CD4-positive, alpha-beta T cell (primary cell): ENCODE results near the gene MYBPHL. TPM values are rescaled to one million over a fixed set of nuclear protein-coding genes. Genes with fewer than 3 reads are reported as not detected.

Source experiments
- ATAC-seq: fragments of 200-7000 bp; cut with Tn5 transposase; one replicate; pipeline ENCODE4 v1.10.0; 2022; ENCODE audit warnings: mild to moderate bottlenecking; ENCODE audit not compliant: poor library complexity
- CTCF ChIA-PET: fragments of 350-600 bp; sonication (Branson Sonifier 250); formaldehyde crosslinking; loops from one replicate; lab custom pipeline; 2021; ENCODE audit warnings: antibody characterized with exemption, inconsistent platforms; lab: Charles Lee
- POLR2A ChIA-PET: fragments of 350-600 bp; sonication (Branson Sonifier 250); formaldehyde crosslinking; loops from one replicate; lab custom pipeline; 2021; ENCODE audit warnings: antibody characterized with exemption, inconsistent platforms; lab: Charles Lee
- DNase-seq, 14 experiments: peaks; one replicate each; pipeline ENCODE4 v3.0.0-alpha.2; 2013 to 2020; ENCODE audit warnings: mixed read lengths in 2 of 14
- H3K27ac ChIP-seq, 2 donors: one replicate each; pipeline versions ENCODE4 v1.5.1 to v1.7.0; 2013; ENCODE audit warnings: low read length in 2 of 2, low read depth in 1 of 2, mild to moderate bottlenecking in 1 of 2
- H3K27me3 ChIP-seq, 2 experiments: 1 replicate in 1 of 2; 2 replicates in 1 of 2; pipeline versions ENCODE4 v1.6.1 to v1.7.0; 2013; ENCODE audit warnings: low read length in 2 of 2, control low read depth in 1 of 2, mild to moderate bottlenecking in 1 of 2, moderate library complexity in 1 of 2; ENCODE audit not compliant: insufficient read depth in 2 of 2, control insufficient read depth in 1 of 2
- H3K36me3 ChIP-seq: one replicate; pipeline ENCODE4 v1.6.1; 2013; ENCODE audit warnings: low read length, control low read depth; ENCODE audit not compliant: insufficient read depth
- H3K4me1 ChIP-seq: one replicate; pipeline ENCODE4 v1.6.1; 2013; ENCODE audit warnings: low read length, control low read depth; ENCODE audit not compliant: insufficient read depth
- H3K4me3 ChIP-seq: one replicate; pipeline ENCODE4 v1.5.1; 2013; ENCODE audit warnings: mild to moderate bottlenecking, low read length, moderate library complexity
- H3K9me3 ChIP-seq, 2 experiments: 1 replicate in 1 of 2; 2 replicates in 1 of 2; pipeline versions ENCODE4 v1.6.1 to v1.7.0; 2013; ENCODE audit warnings: low read length in 2 of 2, mild to moderate bottlenecking in 2 of 2, control low read depth in 1 of 2, moderate library complexity in 1 of 2; ENCODE audit not compliant: control insufficient read depth in 1 of 2, insufficient read depth in 1 of 2
- H3K27ac Mint-ChIP-seq: one replicate; pipeline ENCODE4 v1.8.0; 2020; ENCODE audit warnings: mixed read lengths
- H3K27me3 Mint-ChIP-seq: one replicate; pipeline ENCODE4 v1.8.0; 2021; ENCODE audit warnings: mixed read lengths
- H3K36me3 Mint-ChIP-seq: one replicate; pipeline ENCODE4 v1.8.0; 2021; ENCODE audit warnings: low read depth, mixed read lengths
- H3K4me1 Mint-ChIP-seq: one replicate; pipeline ENCODE4 v1.8.0; 2021; ENCODE audit warnings: low read depth, mixed read lengths
- H3K4me3 Mint-ChIP-seq: one replicate; pipeline ENCODE4 v1.8.0; 2020; ENCODE audit warnings: mild to moderate bottlenecking, mixed read lengths
- H3K9me3 Mint-ChIP-seq: one replicate; pipeline ENCODE4 v1.8.0; 2020; ENCODE audit warnings: mixed read lengths
- CTCF ChIP-seq: fragments of 200-600 bp; IDR thresholded peaks from one replicate; pipeline ENCODE4 v1.8.0; 2022; ENCODE audit warnings: antibody characterized with exemption, mild to moderate bottlenecking
- intact Hi-C, 2 experiments: fragments of 100-400 bp; cut with DNase I in 1 of 2; cut with micrococcal nuclease in 1 of 2; formaldehyde crosslinking; loops; one replicate each; pipeline versions ENCODE4 v1.15.1 to v1.9.0; 2023 to 2025; cut with DNase I, micrococcal nuclease
- total RNA-seq, 174 experiments: library from RNA in 2 of 174; stranded (reverse) in 2 of 174; gene quantifications; one replicate each; pipeline ENCODE4 v1.2.3 and lab custom pipeline; 2021 to 2026

Gene MYBPHL
- total RNA-seq, 2 experiments from 2014 or later: not detected

DNA sequence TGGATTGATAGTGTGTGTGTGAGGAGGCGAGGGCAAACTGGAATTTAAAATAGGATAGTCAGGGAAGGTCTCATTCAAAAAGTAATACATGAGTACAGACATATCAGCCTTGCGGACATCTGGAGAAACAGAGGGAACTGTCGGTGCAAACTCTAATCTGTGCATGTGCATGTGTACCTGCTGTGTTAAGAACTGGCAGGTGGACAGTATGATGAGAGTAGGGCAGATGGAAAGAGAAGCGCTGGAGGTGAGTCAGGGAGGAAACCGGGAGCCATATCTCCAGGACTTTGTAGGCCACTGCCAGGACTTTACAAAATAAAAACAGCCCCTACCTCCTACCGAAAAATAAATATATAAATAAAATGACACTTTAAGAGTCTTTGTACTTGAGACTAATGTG is 31.3 kb upstream of the MYBPHL start:
- Histone ChIP-seq H3K27me3 (no peaks in the 10 kb centered on the region), H3K9me3 (peaks cover 0 to 3% of the 10 kb centered on the region in 2 experiments), H3K4me1 (no peaks in the 10 kb centered on the region), H3K27ac (no peak overlapping the region), H3K36me3 (no peaks in the 10 kb centered on the region), H3K4me3 (no peak overlapping the region)
- H3K27ac Mint-ChIP-seq: no peak overlapping the region
- H3K4me3 Mint-ChIP-seq: no peak overlapping the region
- H3K4me1 Mint-ChIP-seq: no peaks in the 10 kb centered on the region
- no peak for ATAC-seq
- DNase-seq: no peak
- H3K9me3 Mint-ChIP-seq: no peaks in the 10 kb centered on the region
- H3K27me3 Mint-ChIP-seq: no peaks in the 10 kb centered on the region
- CTCF ChIA-PET: no interaction called here
- POLR2A ChIA-PET: no interaction called here
- no peak for TF ChIP-seq CTCF
- no peaks in the 10 kb centered on the region for H3K36me3 Mint-ChIP-seq
- intact Hi-C loops: no loop called here

- ATAC-seq (no peak), DNase-seq (no peak)
- Mint-ChIP-seq H3K4me1 (no peaks in the 10 kb centered on the region), H3K27me3 (no peaks in the 10 kb centered on the region), H3K36me3 (no peaks in the 10 kb centered on the region), H3K9me3 (peaks cover 6% of the 10 kb centered on the region), H3K4me3 (no peak overlapping the region), H3K27ac (no peak overlapping the region)
- no peaks in the 10 kb centered on the region for H3K27me3 ChIP-seq
- H3K4me1 ChIP-seq: no peaks in the 10 kb centered on the region
- POLR2A ChIA-PET: no interaction called here
- H3K36me3 ChIP-seq: no peaks in the 10 kb centered on the region
- peaks cover 4 to 16% of the 10 kb centered on the region in 2 experiments for H3K9me3 ChIP-seq
- CTCF ChIA-PET: no interaction called here
- H3K27ac ChIP-seq: no peak overlapping the region
- intact Hi-C loops: no loop called here
- TF ChIP-seq CTCF: no peak
- no peak overlapping the region for H3K4me3 ChIP-seq
Observed at GRCh38 chr1:109335091-109335490, 28.3 kb upstream of the MYBPHL start.

GRCh38 chr1:109331113-109331512 is 24.3 kb upstream of the MYBPHL start:
- TF ChIP-seq CTCF: no peak
- H3K36me3 ChIP-seq: no peaks in the 10 kb centered on the region
- Mint-ChIP-seq H3K27ac (no peak overlapping the region), H3K4me1 (no peaks in the 10 kb centered on the region), H3K9me3 (peaks cover 9% of the 10 kb centered on the region), H3K36me3 (peaks cover 4% of the 10 kb centered on the region), H3K4me3 (no peak overlapping the region), H3K27me3 (no peaks in the 10 kb centered on the region)
- ATAC-seq (no peak), DNase-seq (no peak)
- no peaks in the 10 kb centered on the region for H3K27me3 ChIP-seq
- no peaks in the 10 kb centered on the region for H3K4me1 ChIP-seq
- intact Hi-C loops: no loop called here
- H3K27ac ChIP-seq: no peak overlapping the region
- ChIA-PET CTCF (no interaction called here), POLR2A (no interaction called here)
- H3K4me3 ChIP-seq: no peak overlapping the region
- H3K9me3 ChIP-seq: peaks cover 11 to 16% of the 10 kb centered on the region in 2 experiments
